Myocyte (in vitro differentiated cells): ENCODE measurements around the gene NOS1. TPM values are rescaled to one million over a fixed set of nuclear protein-coding genes. Genes with fewer than 3 reads are reported as not detected.
A peak's percentile ranks its signal among the peaks of the same experiment; 100 is the strongest.
"Not testable (repeated sequence)": the region's sequence is repeated elsewhere in the genome, so short reads cannot be mapped to it uniquely, and the experiment has no call there.

ENCODE experiments used
- DNase-seq: peaks from one replicate; pipeline ENCODE4 v3.0.0-alpha.2; 2012; ENCODE audit warnings: low read depth
- polyA plus RNA-seq: library from polyadenylated mRNA; unstranded; fragments of >200 nt; gene quantifications from one replicate; pipeline ENCODE4 v1.2.1, GENCODE V29; 2012; ENCODE audit warnings: missing spikeins
- total RNA-seq: library from RNA; depleted of rRNA; stranded (reverse); fragments of >200 nt; gene quantifications from 2 replicates; pipeline ENCODE4 v1.2.3, GENCODE V29; 2014

Gene NOS1
- not detected in 2 replicates for total RNA-seq
- polyA plus RNA-seq: not detected

DNA sequence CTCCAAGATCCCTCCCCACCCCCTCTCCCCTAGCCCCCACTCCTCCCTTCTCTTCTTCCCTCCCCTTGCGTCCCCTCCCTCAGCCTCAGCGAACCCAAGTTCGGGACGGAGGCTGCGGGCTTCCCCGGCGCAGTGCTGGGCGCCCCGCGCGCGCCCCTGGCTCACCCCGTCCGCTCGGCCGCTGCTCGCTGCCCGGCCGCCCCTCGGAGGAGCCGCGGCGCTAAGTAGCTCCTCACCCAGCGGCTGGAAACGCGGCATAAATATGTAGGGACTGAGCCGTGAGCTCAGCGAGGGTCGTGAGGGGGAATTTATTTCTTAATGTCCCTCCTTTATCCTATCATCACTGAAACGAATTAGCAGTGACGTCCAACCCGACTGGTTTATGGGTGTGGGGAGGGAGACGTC lies at the start of gene NOS1:
NOS1 (minus strand) TSS at position 280 of the 405 bp plus-strand sequence. CDS start 30,557 bp downstream, outside the sequence.
- no peak for DNase-seq

GRCh38 chr12:117409286-117409685 lies 47.9 kb upstream of the NOS1 start:
- no peak for DNase-seq

DNA sequence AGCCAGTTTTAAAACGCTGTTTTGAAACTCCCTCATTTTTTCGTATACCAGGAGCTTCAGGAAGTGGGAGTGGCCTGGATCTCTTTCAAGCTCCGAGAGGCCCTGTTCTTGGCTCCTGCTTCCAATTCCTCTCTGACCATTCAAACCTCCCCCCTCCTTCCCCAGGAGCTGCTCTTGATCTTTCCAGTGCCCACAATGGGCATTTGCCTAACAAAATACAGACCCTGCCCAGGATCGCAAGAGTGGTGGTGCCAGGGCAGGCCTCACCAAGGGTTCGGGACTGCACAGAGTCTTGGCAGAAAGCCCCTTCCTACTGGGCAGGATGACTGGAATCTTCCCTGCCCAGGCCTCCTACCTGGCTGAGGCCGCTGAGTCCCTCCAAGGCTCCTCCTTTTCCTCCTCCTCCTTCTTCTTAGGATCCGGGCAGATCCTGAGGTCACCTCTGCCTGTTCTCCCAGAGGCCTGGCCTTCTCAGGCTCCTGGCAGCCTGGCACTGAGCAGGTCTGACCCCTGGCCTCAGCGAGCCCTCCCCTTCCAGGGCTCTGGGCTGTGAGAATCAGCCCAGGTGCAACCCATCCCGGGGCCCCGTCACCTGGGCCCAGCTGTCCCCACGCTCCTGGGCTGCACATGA lies 46.9 kb upstream of the NOS1 start:
- DNase-seq: no peak

GRCh38 chr12:117404940-117405339 lies 43.5 kb upstream of the NOS1 start:
- DNase-seq: no peak

DNA sequence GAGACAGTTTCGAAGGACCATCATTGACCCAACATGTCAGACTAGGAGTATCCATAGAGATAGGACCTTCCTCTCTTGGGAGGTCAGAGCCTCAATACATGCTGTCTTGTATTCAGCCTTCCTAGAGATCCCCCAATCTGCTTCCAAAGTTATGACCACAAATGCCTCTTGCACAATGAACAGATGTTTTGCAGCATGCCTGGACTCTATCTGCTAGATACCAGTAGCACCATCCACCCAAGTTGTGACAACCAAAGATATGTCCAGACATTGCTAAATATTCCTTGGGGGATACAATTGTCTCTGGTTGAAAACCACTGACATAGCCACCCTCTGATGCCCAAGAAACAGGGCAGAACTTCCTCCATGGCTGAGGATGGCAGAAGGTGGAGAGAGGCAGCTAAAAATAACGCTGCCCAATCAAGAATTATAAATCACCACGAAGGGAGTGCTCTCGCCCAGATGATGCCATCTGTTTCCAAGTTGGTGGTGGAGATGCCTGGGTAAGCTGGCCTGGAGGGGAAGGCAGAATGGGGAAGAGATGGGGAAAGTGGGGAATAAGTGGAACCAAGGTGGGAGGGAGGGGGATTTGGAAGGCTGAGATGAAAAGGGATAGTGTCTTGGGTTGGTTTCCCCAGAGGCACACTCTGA lies 42.9 kb upstream of the NOS1 start:
- DNase-seq: no peak

DNA sequence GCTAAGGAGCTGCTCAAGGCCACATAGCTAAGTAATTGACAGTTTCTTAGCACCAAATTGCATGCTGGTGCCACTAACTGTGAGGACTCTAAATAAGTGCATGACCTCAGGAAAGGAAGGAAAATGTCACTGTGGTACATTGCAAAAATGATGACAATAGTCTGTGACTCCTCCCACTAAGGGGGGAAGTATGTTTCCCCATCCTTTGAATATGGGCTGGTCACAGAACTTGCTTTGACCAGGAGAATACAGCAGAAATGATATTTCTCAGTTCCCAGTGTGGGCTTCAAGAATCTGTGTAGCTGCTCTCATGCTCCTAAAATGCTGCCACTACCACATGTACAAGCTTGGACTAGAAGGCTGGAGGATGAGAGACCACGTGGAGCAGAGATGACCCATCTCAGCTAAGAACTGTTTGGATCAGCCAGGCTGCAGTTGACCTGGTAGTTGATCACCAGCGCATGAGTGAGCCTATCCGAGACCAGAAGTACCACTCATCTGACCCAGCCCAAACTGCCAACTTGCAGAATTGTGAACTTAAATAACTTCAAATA lies 42.2 kb upstream of the NOS1 start:
- DNase-seq: no peak

- no peak for DNase-seq
Measured at GRCh38 chr12:117402363-117402762, 40.9 kb upstream of the NOS1 start.

GRCh38 chr12:117400912-117401311 lies 39.5 kb upstream of the NOS1 start:
- DNase-seq: no peak

DNA sequence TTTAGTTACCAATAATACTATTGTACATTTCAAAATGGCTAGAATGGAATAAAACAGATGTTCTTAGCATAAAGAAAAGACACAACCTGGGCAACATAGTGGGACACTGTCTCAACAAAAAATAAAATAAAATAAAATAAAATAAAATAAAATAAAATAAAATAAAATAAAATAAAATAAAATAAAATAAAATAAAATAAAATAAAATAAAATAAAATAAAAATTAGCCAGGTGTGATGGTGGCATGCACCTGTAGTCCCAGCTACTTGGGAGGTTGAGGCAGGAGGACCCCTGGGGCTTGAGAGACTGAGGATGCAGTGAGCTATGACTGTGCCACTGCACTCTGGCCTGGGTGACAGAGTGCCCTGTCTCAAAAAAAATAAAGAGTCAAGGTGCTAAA lies 37.1 kb upstream of the NOS1 start:
- DNase-seq: not testable (repeated sequence)

DNA sequence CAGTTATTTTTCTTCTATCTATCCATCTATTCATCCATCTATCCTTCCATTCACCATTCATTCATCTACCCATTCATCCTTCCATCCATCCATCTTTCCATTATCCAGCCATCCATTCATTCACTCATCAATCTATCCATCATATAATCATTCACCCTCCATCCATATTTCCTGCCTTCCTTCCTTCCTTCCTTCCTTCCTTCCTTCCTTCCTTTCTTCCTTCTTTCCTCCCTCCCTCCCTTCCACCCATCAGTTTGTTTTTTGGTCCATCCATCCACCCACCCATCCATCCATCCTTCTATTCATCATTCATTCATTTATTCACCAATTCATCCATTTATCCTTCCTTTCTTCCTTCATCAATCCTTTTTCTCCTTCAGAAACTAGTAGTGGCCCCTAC lies 34.3 kb upstream of the NOS1 start:
- DNase-seq: no peak

DNA sequence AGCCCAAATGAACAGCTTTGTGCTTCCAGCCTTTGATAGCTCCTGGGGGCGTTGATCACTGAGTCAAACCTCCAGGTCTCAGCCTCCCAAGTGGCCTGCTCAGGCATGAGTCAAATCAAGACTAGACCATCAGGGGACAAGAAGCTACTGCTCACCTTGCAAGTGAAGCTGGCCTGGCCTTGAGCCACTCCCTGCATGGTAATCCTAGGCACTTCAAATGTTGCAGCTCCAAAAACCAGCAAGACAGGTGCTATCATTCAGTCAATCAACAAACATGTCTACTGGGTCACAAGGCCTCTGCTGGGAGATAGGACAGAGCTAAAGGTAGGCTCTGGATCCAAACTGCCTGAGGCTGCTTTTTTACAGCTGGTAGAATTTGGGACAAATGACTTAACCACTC lies 33.1 kb upstream of the NOS1 start:
- no peak for DNase-seq

DNA sequence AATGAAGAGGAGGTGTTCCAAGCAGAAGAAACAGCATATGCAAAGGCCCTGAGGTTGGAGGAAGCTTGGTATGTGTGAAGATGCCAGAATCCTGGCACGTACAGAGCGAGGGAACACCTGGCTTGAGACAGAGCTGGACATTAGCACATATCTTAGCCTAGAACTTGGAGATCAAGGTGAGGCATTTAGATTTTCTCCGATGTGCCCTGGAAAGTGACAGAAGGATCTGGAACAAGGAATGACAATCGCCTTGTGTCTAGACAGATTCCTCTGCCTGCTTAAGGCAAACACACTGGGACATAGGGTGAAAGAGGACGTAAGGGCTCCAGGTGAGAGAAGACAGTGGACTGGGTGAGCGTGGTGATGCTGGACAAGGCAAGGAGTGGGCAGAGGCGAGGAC lies 32.2 kb upstream of the NOS1 start:
- DNase-seq: no peak

DNA sequence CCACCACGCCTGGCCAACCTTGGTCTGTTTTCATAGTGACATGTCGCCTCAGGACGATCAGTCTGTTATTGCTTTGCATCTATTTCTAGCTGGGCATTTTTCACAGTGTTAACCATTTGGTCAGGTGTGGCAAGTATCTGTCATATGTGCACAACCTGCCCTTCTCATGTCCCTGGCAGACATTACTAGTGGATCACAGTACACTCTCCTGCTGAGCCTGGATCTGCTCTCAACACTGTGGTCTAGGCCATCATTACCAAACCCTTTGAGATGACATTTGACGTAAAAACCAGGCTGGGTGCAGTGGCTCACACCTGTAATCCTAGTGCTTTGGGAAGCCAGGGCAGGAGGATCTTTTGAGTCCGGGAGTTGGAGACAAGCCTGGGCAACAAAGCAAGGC lies 29.4 kb upstream of the NOS1 start:
- DNase-seq: no peak

GRCh38 chr12:117388951-117389446 lies 27.6 kb upstream of the NOS1 start:
- DNase-seq: no peak

GRCh38 chr12:117387832-117388231 lies 26.4 kb upstream of the NOS1 start:
- DNase-seq: no peak

GRCh38 chr12:117384735-117385134 lies 23.3 kb upstream of the NOS1 start:
- DNase-seq: no peak

DNA sequence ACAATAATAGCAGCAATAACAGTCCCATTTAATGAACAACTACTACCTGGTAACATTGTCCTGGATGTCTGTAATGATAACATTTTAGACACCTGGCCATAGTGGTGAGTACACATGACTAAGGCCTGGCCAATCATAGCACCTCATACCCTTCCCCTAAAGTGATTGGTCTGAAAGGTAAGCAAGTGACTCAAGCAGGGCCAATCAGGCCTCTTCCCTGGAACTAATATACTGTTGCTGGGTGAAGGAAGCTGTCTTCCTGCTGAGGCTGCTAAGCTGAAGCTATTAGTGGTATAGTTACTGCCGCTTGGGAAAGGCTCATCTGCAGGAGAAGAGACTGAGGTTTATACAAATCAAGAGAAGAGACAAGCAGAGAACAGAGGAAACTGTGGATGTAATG lies 18.7 kb upstream of the NOS1 start:
- DNase-seq: no peak

DNA sequence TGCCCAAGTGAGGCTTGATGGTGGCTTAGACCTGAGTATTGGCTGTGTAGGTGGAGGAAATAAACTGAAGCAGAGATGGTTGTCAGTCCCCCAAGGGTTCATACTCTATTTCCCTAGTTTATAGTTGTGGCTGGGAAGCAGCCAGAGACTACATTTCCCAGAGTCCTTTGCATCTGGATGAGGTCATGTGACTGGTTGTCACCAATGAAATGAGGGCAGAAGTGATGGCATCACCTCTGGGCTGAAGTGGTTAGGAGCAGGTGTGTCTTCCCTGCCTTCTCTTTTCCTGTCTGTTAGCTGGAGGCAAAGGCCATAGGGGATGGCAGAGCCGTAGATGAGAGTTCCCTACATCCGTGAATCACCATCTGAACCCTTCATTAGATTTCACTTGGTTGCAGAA lies 16.3 kb upstream of the NOS1 start:
- no peak for DNase-seq

DNA sequence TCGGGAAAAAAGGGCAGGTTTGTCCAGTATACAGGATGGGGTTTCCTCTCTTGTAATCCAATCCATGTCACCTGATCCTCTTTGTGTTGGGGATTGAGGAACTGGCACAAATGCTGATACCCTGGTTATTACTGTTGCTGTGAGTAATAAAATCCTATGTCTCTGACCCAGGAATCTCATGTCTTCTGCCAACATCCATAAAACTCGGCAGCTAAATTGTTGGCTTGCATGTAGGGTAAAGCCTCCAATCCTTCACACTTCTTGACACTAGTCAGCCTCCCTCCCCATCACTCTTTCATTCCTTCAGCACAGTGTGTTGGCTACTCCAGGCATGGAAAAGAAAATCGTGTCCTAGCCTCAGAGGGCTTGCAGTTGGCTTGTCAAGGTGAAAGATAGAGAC lies 9.2 kb upstream of the NOS1 start:
- no peak for DNase-seq

- DNase-seq: not testable (repeated sequence)
Measured at GRCh38 chr12:117370000-117370399, 8.6 kb upstream of the NOS1 start.

- peak; percentile 76 for DNase-seq
Measured at GRCh38 chr12:117367006-117367638, 5.7 kb upstream of the NOS1 start.

DNA sequence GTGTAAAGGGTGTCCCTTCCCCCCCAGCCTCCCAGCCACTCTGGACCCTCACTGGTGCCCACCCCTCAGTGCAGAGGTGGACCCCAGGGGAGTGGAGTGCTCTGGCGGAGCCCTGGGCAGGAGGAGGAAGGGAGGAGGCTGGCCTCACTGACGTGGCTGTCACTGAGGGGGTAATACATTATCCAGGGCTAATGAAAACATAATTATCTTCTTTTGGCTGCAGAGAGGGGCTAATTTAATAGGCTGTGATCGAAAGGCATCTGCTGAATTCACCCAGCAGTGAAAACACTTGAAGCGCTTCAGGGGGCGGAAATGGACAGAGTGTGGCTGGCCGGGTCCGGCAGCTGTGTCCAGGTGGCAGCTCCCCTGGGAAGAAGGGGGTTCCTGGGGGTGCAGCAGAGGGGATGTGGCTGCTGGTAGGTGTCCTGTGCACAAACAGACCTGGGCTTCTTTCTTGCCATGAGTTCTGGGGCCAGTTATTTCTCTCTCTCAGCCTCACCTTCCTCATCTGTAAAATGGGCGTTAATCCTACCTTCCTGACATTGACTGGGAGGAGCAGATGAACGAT lies 3.7 kb upstream of the NOS1 start:
- no peak for DNase-seq
